Erythroblast (primary cell): ENCODE results near the gene LMO1.

Source experiments
- GATA1 ChIP-seq: IDR thresholded peaks from 2 replicates; pipeline ENCODE4 v1.6.1; 2011; ENCODE audit warnings: low read depth, mild to moderate bottlenecking, control low read depth, low read length, moderate library complexity
- POLR2A ChIP-seq: IDR thresholded peaks from 2 replicates; pipeline ENCODE4 v1.6.1; 2011; ENCODE audit warnings: mild to moderate bottlenecking, low read length

- TF ChIP-seq POLR2A (no peak), GATA1 (no peak)
These were observed 41.7 kb downstream of the LMO1 start for GRCh38 chr11:8221917-8222495.
